ENCODE data around the gene GPR17. TPM values are rescaled to one million over a fixed set of nuclear protein-coding genes. Genes with fewer than 3 reads are reported as not detected.

GPR17 gene
- total RNA-seq, 1 experiment from 2014 or later, result not detected

GRCh38 chr2:127598711-127599110 is 47.2 kb upstream of the GPR17 start:
- in situ Hi-C loops (cut with HindIII; ENCODE audit: low pct_unique_long_range_greater_than_20kb, low sequenced_read_pairs), result no loop called here
- no peak for DNase-seq (ENCODE audit: low read depth, low spot score)
- ChIA-PET POLR2A (no interaction called here), CTCF (no interaction called here)
- intact Hi-C loops (cut with micrococcal nuclease; ENCODE audit: unreplicated experiment), result no loop called here
- no peak for ATAC-seq
- BruUV-seq (replicated peaks), result no TSS peak
- H3K27me3 ChIP-seq (ENCODE audit: control insufficient read depth, insufficient read depth, low read length), result no peaks in the 10 kb centered on the region
- no peaks in the 10 kb centered on the region for H3K4me1 ChIP-seq (ENCODE audit: control insufficient read depth, insufficient read depth, low read length)
- no peaks in the 10 kb centered on the region for H3K36me3 ChIP-seq (ENCODE audit: control insufficient read depth, insufficient read depth, low read length)
- TF ChIP-seq POLR2AphosphoS5 (IDR thresholded peaks at IDR 0.05; ENCODE audit: low read depth, low read length) (no peak), SIN3A (IDR thresholded peaks at IDR 0.05; ENCODE audit: borderline replicate concordance, insufficient read depth, low read depth, low read length) (no peak), REST (IDR thresholded peaks at IDR 0.05; ENCODE audit: insufficient read depth in 1 of 2, low read depth in 2 of 2, low read length in 1 of 2) (no peak), TCF7L2 (IDR thresholded peaks at IDR 0.05; ENCODE audit: low read depth, low read length) (no peak), CTCF (IDR thresholded peaks at IDR 0.05) (no peak)
- H3K4me3 ChIP-seq (ENCODE audit: low read depth in 2 of 2, low read length in 2 of 2), result no peak overlapping the region
- H3K27ac ChIP-seq (ENCODE audit: low read length), result no peak overlapping the region
- peaks cover 11% of the 10 kb centered on the region; the same call in 1 of the 2 replicates for H3K9me3 ChIP-seq (ENCODE audit: control insufficient read depth, insufficient read depth, low read depth, low read length)

GRCh38 chr2:127599211-127599610 is 46.7 kb upstream of the GPR17 start:
- ATAC-seq (no peak), DNase-seq (ENCODE audit: low read depth, low spot score) (no peak)
- Histone ChIP-seq H3K27me3 (ENCODE audit: control insufficient read depth, insufficient read depth, low read length) (no peaks in the 10 kb centered on the region), H3K27ac (ENCODE audit: low read length) (no peak overlapping the region), H3K4me1 (ENCODE audit: control insufficient read depth, insufficient read depth, low read length) (no peaks in the 10 kb centered on the region), H3K9me3 (ENCODE audit: control insufficient read depth, insufficient read depth, low read depth, low read length) (peaks cover 11% of the 10 kb centered on the region; the same call in 1 of the 2 replicates), H3K4me3 (ENCODE audit: low read depth in 2 of 2, low read length in 2 of 2) (no peak overlapping the region), H3K36me3 (ENCODE audit: control insufficient read depth, insufficient read depth, low read length) (no peaks in the 10 kb centered on the region)
- in situ Hi-C loops (cut with HindIII; ENCODE audit: low pct_unique_long_range_greater_than_20kb, low sequenced_read_pairs), result no loop called here
- POLR2A ChIA-PET, result no interaction called here
- intact Hi-C loops (cut with micrococcal nuclease; ENCODE audit: unreplicated experiment), result no loop called here
- no peak for TF ChIP-seq REST (IDR thresholded peaks at IDR 0.05; ENCODE audit: insufficient read depth in 1 of 2, low read depth in 2 of 2, low read length in 1 of 2)
- CTCF ChIA-PET, result no interaction called here
- BruUV-seq (replicated peaks), result no TSS peak
